Urothelium cell line (cell line): ENCODE measurements around the gene NLRP12.
"Not testable (repeated sequence)": the region's sequence is repeated elsewhere in the genome, so short reads cannot be mapped to it uniquely, and the experiment has no call there.

Source experiments
- DNase-seq: peaks from one replicate; pipeline ENCODE4 v3.0.0; 2011; ENCODE audit warnings: low spot score, mixed read lengths
- FAIRE-seq: peaks from 2 replicates; lab custom pipeline; 2011; peaks lifted over from hg19 to GRCh38; lab: Jason Lieb, UNC

NLRP12 gene

GRCh38 chr19:53838446-53838845 is 14.3 kb upstream of the NLRP12 start:
- FAIRE-seq, DNase-seq: not testable (repeated sequence)

GRCh38 chr19:53832861-53833260 is 8.7 kb upstream of the NLRP12 start:
- DNase-seq, FAIRE-seq: not testable (repeated sequence)

- no peak for FAIRE-seq
- no peak for DNase-seq
Observed at GRCh38 chr19:53828531-53828930, 4.4 kb upstream of the NLRP12 start.

GRCh38 chr19:53826876-53827275 is 2.8 kb upstream of the NLRP12 start:
- FAIRE-seq, result no peak

GRCh38 chr19:53823380-53824120 is 564 bp downstream of the NLRP12 start:
- DNase-seq (no peak), FAIRE-seq (no peak)

More at GRCh38 chr19:53826876-53827275, 2.8 kb upstream of the NLRP12 start:
- DNase-seq, result no peak

GRCh38 chr19:53819861-53820260 is 4.3 kb downstream of the NLRP12 start:
- no peak for DNase-seq
- FAIRE-seq, result no peak

- FAIRE-seq (no peak), DNase-seq (no peak)
Observed at GRCh38 chr19:53818756-53819155, 5.4 kb downstream of the NLRP12 start.

- no peak for FAIRE-seq
- DNase-seq, result no peak
Observed at GRCh38 chr19:53813996-53814395, 10.1 kb downstream of the NLRP12 start.

- FAIRE-seq (no peak), DNase-seq (no peak)
Observed at GRCh38 chr19:53812335-53812734, 11.8 kb downstream of the NLRP12 start.

- no peak for DNase-seq
- FAIRE-seq, result no peak
Observed at GRCh38 chr19:53810891-53811290, 13.2 kb downstream of the NLRP12 start.

- FAIRE-seq, result no peak
- DNase-seq, result no peak
Observed at GRCh38 chr19:53810187-53810546, 13.9 kb downstream of the NLRP12 start.

- no peak for DNase-seq
- FAIRE-seq, result no peak
Observed at GRCh38 chr19:53809518-53810186, 14.5 kb downstream of the NLRP12 start.

GRCh38 chr19:53808710-53809125 is 15.4 kb downstream of the NLRP12 start:
- FAIRE-seq (peak; percentile 69), DNase-seq (peak; percentile 49)

- no peak for FAIRE-seq
Observed at GRCh38 chr19:53801257-53801656, 22.9 kb downstream of the NLRP12 start.

GRCh38 chr19:53795019-53795418 is 29.1 kb downstream of the NLRP12 start:
- DNase-seq, result no peak
- FAIRE-seq, result no peak

More at GRCh38 chr19:53801257-53801656, 22.9 kb downstream of the NLRP12 start:
- no peak for DNase-seq

- no peak for FAIRE-seq
- DNase-seq, result peak; percentile 46
Observed at GRCh38 chr19:53792721-53793433, 31.2 kb downstream of the NLRP12 start.

- no peak for FAIRE-seq
- DNase-seq, result no peak
Observed at GRCh38 chr19:53789708-53790678, 34.1 kb downstream of the NLRP12 start.

GRCh38 chr19:53787266-53787665 is 36.8 kb downstream of the NLRP12 start:
- DNase-seq (no peak), FAIRE-seq (no peak)

- no peak for DNase-seq
- FAIRE-seq, result no peak
Observed at GRCh38 chr19:53786744-53787143, 37.4 kb downstream of the NLRP12 start.

- FAIRE-seq, result no peak
Observed at GRCh38 chr19:53785196-53785889, 38.8 kb downstream of the NLRP12 start.

More at GRCh38 chr19:53785196-53785889, 38.8 kb downstream of the NLRP12 start:
- DNase-seq, result no peak
